A549 treated with dexamethasone at 1 μM for 4 hours (cell line): Measurements from ENCODE around the gene ZBTB37. TPM values are rescaled to one million over a fixed set of nuclear protein-coding genes. Genes with fewer than 3 reads are reported as not detected.

Experiments used
- total RNA-seq: library from RNA; stranded (reverse); fragments of 200-300 nt; extraction: Qiagen RNA extraction; gene quantifications from 5 replicates; pipeline ENCODE4 v1.2.3, GENCODE V29; 2022

Gene ZBTB37
- total RNA-seq: 0.90 to 2.3 TPM (median 1.9 TPM) in 5 replicates

GRCh38 chr1:173868266-173869020 is at the start of gene ZBTB37:
TSS of gene ZBTB37 (plus strand) at chr1:173868380. CDS start at chr1:173870226, 1,846 bp downstream.

GRCh38 chr1:173824315-173825081 is 43.7 kb upstream of the ZBTB37 start, which contains the start of the genes CENPL and DARS2:
TSS of gene CENPL (minus strand) at chr1:173824883. CDS start at chr1:173811299, 13,584 bp downstream.
TSS of gene DARS2 (plus strand) at chr1:173824673. CDS start at chr1:173825230, 557 bp downstream.

GRCh38 chr1:173867753-173868265 is 371 bp upstream of the ZBTB37 start, which contains the start of gene GAS5:
TSS of gene GAS5 (minus strand) at chr1:173867989.

GRCh38 chr1:173917149-173917548 is 49.0 kb downstream of the ZBTB37 start, which contains the start of gene SERPINC1:
TSS of gene SERPINC1 (minus strand) at chr1:173917327. CDS start at chr1:173917259, 68 bp downstream.

Other genes with a start within 250 kb of the ZBTB37 start
- not detected in 5 replicates for gene TEX50, start 233.0 kb upstream of the ZBTB37 start, total RNA-seq
- gene ANKRD45, start 198.5 kb upstream of the ZBTB37 start, total RNA-seq: 0.11 to 0.19 TPM (median 0.16 TPM) in 4 of 5 replicates, not detected in the other
- 11.3 to 14.5 TPM (median 13.7 TPM) in 5 replicates for gene KLHL20, start 153.4 kb upstream of the ZBTB37 start, total RNA-seq
- 40.9 to 48.4 TPM (median 44.1 TPM) in 5 replicates for gene DARS2, start 43.7 kb upstream of the ZBTB37 start, total RNA-seq
- gene CENPL, start 43.5 kb upstream of the ZBTB37 start, total RNA-seq: 12.6 to 16.0 TPM (median 14.1 TPM) in 5 replicates
- 228 to 311 TPM (median 240 TPM) in 5 replicates for gene GAS5, start 391 bp upstream of the ZBTB37 start, total RNA-seq
- 0.06 to 0.16 TPM (median 0.13 TPM) in 4 of 5 replicates, not detected in the other for gene SERPINC1, start 48.9 kb downstream of the ZBTB37 start, total RNA-seq
- gene RC3H1, start 154.0 kb downstream of the ZBTB37 start, total RNA-seq: 4.5 to 12.4 TPM (median 7.4 TPM) in 5 replicates